Measurements from ENCODE around the gene PLCB1.

The PLCB1 gene

DNA sequence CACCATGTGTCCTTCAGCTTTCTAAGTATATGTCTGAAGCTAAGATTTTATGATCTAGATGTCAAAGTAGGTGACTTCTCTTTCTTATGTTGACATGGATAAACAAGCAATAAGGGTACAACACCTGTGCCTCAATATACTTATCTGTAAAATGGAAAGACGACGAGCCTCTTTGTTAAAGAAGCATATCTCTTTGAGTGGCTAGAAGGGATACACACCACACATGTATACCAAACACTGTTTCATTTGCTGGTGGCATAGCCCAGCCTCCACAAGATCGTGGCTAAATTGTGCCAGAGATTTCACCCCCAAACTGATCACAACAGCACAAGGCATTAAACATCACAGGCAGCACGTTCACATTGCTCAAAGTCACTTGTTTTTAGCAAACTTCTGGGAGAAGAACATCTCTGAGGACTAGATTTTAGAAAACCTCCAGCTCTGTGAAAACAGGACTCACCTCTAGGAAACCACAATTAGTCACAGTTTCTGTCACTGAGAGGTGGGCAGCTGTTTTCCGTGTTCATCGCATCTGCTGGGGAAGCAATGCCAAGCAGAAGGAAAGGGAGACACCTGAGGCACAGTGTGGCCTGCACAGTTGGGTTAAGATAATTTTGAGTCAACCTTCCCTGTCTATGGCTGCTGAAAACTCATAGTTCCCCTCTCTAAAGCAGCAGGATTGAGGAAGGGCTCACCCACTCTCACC lies 673.8 kb downstream of the PLCB1 start:
- TF ChIP-seq FOXP2 (optimal IDR thresholded peaks at IDR 0.05; ENCODE audit: borderline replicate concordance, extremely low read depth, extremely low read length, insufficient read depth) (no peak), SIN3A (IDR thresholded peaks at IDR 0.05; ENCODE audit: borderline replicate concordance, insufficient read depth, low read length) (no peak), POLR2AphosphoS5 (IDR thresholded peaks at IDR 0.05; ENCODE audit: low read depth, low read length) (no peak), TAF1 (IDR thresholded peaks at IDR 0.05; ENCODE audit: borderline replicate concordance, insufficient read depth, low read length) (no peak)
- TF ChIP-seq, protein P1, sequence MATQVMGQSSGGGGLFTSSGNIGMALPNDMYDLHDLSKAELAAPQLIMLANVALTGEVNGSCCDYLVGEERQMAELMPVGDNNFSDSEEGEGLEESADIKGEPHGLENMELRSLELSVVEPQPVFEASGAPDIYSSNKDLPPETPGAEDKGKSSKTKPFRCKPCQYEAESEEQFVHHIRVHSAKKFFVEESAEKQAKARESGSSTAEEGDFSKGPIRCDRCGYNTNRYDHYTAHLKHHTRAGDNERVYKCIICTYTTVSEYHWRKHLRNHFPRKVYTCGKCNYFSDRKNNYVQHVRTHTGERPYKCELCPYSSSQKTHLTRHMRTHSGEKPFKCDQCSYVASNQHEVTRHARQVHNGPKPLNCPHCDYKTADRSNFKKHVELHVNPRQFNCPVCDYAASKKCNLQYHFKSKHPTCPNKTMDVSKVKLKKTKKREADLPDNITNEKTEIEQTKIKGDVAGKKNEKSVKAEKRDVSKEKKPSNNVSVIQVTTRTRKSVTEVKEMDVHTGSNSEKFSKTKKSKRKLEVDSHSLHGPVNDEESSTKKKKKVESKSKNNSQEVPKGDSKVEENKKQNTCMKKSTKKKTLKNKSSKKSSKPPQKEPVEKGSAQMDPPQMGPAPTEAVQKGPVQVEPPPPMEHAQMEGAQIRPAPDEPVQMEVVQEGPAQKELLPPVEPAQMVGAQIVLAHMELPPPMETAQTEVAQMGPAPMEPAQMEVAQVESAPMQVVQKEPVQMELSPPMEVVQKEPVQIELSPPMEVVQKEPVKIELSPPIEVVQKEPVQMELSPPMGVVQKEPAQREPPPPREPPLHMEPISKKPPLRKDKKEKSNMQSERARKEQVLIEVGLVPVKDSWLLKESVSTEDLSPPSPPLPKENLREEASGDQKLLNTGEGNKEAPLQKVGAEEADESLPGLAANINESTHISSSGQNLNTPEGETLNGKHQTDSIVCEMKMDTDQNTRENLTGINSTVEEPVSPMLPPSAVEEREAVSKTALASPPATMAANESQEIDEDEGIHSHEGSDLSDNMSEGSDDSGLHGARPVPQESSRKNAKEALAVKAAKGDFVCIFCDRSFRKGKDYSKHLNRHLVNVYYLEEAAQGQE (IDR thresholded peaks at IDR 0.05; ENCODE audit: insufficient read depth in 1 of 2, low read depth in 2 of 2, low read length in 2 of 2): no peak

DNA sequence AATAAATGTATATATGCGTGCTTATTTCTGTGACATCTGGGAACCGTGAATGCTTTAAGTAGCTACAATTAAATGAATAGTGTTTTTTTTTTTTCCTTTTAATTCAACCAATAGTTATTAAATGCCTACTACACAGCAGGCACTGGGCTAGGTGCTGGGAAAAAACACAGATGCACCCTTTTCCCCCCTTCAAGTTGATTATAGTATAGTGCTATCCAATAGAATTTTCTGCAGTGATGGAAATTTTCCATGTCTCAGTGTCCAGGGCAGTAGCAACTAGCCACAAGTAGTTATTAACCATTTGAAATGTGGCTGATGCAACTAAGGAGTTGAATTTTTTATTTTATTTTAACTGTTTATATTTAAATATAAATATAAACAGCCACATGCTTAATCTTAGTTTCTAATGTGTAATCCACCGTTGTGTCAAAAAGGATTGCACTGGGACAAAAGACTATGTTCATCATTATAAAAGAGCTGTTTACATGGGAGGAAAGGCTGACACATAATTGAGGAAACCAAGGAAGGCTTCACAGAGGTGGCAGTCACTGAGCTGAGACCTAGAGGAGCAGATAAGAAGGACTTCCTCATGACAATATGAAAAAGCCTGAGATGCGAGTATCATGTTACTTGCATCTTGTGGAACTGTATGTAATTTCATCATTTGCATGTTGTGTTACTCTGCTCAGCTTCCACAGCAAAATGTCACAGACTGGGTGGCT lies 675.6 kb downstream of the PLCB1 start:
- TF ChIP-seq, protein P1 (IDR thresholded peaks at IDR 0.05; ENCODE audit: insufficient read depth in 1 of 2, low read depth in 2 of 2, low read length in 2 of 2): no peak
- TF ChIP-seq SIN3A (IDR thresholded peaks at IDR 0.05; ENCODE audit: borderline replicate concordance, insufficient read depth, low read length) (no peak), TAF1 (IDR thresholded peaks at IDR 0.05; ENCODE audit: borderline replicate concordance, insufficient read depth, low read length) (no peak), POLR2AphosphoS5 (IDR thresholded peaks at IDR 0.05; ENCODE audit: low read depth, low read length) (no peak), FOXP2 (optimal IDR thresholded peaks at IDR 0.05; ENCODE audit: borderline replicate concordance, extremely low read depth, extremely low read length, insufficient read depth) (no peak)

DNA sequence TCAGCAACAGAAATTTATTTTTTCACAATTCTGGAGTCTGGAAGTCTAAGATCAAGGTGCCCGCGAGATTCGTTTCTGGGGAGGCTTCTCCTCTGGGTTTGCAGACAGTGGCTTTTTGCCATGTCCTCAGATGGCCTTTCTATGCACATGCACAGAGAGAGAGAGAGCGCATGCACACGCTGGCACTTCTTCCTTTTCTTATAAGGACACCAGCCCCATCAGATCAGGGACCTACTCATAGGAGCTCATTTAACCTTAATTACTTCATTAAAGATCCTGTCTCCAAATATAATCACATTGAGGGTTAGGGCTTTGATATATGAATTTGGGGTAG lies 676.1 kb downstream of the PLCB1 start:
- TF ChIP-seq POLR2AphosphoS5 (IDR thresholded peaks at IDR 0.05; ENCODE audit: low read depth, low read length) (no peak), TAF1 (IDR thresholded peaks at IDR 0.05; ENCODE audit: borderline replicate concordance, insufficient read depth, low read length) (no peak), SIN3A (IDR thresholded peaks at IDR 0.05; ENCODE audit: borderline replicate concordance, insufficient read depth, low read length) (no peak), FOXP2 (optimal IDR thresholded peaks at IDR 0.05; ENCODE audit: borderline replicate concordance, extremely low read depth, extremely low read length, insufficient read depth) (no peak)
- TF ChIP-seq, protein P1 (IDR thresholded peaks at IDR 0.05; ENCODE audit: insufficient read depth in 1 of 2, low read depth in 2 of 2, low read length in 2 of 2): no peak

DNA sequence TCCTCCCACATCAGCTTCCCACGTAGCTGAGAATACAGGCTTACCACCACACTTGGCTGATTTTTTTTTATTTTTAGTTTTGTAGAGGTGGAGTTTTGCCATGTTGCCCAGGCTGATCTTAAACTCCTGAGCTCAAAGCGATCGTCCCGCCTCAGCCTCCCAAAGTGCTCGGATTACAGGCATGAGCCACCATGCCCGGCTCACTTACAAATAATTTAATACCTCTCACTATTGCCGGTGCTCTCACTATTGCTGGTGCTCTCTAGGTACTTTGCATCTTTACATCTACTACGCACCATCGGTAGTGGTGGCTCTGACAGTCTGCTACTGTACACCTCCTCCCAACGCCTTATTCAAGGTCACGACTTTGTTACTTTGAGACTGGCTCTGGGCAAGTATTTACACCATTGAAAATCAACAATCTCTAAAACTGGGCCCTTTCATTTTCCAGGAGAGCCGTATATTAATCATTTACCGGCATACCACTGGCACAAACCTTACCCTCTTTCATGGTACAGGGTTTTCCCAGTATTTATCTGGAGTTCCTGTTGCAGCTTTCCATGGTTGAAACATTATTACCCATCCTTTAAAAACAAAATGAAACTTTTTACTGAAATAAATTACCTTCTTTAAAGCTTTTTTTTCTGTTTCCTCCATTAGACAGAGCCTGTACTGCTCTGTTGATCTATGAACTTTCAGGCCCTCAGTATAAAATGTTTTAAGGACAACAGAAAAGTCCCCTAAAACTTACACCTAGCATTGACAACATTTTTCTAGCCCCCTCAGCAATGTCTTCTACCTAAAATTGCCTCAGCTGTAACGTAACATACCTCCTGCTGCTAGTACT lies 677.3 kb downstream of the PLCB1 start:
- TF ChIP-seq POLR2AphosphoS5 (IDR thresholded peaks at IDR 0.05; ENCODE audit: low read depth, low read length): no peak
- no peak for TF ChIP-seq TAF1 (IDR thresholded peaks at IDR 0.05; ENCODE audit: borderline replicate concordance, insufficient read depth, low read length)
- TF ChIP-seq SIN3A (IDR thresholded peaks at IDR 0.05; ENCODE audit: borderline replicate concordance, insufficient read depth, low read length): no peak
- no peak for TF ChIP-seq FOXP2 (optimal IDR thresholded peaks at IDR 0.05; ENCODE audit: borderline replicate concordance, extremely low read depth, extremely low read length, insufficient read depth)
